ENCODE measurements around the gene GLI1.

Gene GLI1

GRCh38 chr12:57430931-57431566 is 28.5 kb upstream of the GLI1 start, which contains the start of gene R3HDM2:
TSS of gene R3HDM2 (minus strand) at chr12:57431043. CDS start at chr12:57310428, 120,615 bp downstream.
- H3K27ac Mint-ChIP-seq, result peak within 1 kb of the TSS; percentile 99
- DNase-seq, result peak; percentile 91
- H3K36me3 Mint-ChIP-seq (ENCODE audit: low read depth), result peaks cover 7% of the 10 kb centered on the region
- TF ChIP-seq CTCF (IDR thresholded peaks at IDR 0.05), result no peak
- H3K9me3 Mint-ChIP-seq, result no peaks in the 10 kb centered on the region
- peaks cover 4% of the 10 kb centered on the region for H3K27me3 Mint-ChIP-seq (ENCODE audit: low read depth, poor library complexity)
- peaks cover 63% of the 10 kb centered on the region for H3K4me1 Mint-ChIP-seq
- peak within 1 kb of the TSS; percentile 94 for H3K4me3 Mint-ChIP-seq

- H3K4me3 Mint-ChIP-seq, result peak overlapping the region; percentile 90
- TF ChIP-seq CTCF (IDR thresholded peaks at IDR 0.05), result no peak
- peaks cover 4% of the 10 kb centered on the region for H3K27me3 Mint-ChIP-seq (ENCODE audit: low read depth, poor library complexity)
- peaks cover 58% of the 10 kb centered on the region for H3K4me1 Mint-ChIP-seq
- peaks cover under 1% of the 10 kb centered on the region for H3K36me3 Mint-ChIP-seq (ENCODE audit: low read depth)
- H3K9me3 Mint-ChIP-seq, result no peaks in the 10 kb centered on the region
- no peak for DNase-seq
- H3K27ac Mint-ChIP-seq, result peak overlapping the region; percentile 98
These were observed 27.9 kb upstream of the GLI1 start for GRCh38 chr12:57431654-57432188.

- Mint-ChIP-seq H3K4me3 (no peak overlapping the region), H3K4me1 (peaks cover 47% of the 10 kb centered on the region), H3K27me3 (ENCODE audit: low read depth, poor library complexity) (peaks cover 4% of the 10 kb centered on the region), H3K36me3 (ENCODE audit: low read depth) (no peaks in the 10 kb centered on the region), H3K9me3 (no peaks in the 10 kb centered on the region), H3K27ac (no peak overlapping the region)
- DNase-seq, result no peak
- TF ChIP-seq CTCF (IDR thresholded peaks at IDR 0.05), result no peak
These were observed 26.2 kb upstream of the GLI1 start for GRCh38 chr12:57433370-57433769.

DNA sequence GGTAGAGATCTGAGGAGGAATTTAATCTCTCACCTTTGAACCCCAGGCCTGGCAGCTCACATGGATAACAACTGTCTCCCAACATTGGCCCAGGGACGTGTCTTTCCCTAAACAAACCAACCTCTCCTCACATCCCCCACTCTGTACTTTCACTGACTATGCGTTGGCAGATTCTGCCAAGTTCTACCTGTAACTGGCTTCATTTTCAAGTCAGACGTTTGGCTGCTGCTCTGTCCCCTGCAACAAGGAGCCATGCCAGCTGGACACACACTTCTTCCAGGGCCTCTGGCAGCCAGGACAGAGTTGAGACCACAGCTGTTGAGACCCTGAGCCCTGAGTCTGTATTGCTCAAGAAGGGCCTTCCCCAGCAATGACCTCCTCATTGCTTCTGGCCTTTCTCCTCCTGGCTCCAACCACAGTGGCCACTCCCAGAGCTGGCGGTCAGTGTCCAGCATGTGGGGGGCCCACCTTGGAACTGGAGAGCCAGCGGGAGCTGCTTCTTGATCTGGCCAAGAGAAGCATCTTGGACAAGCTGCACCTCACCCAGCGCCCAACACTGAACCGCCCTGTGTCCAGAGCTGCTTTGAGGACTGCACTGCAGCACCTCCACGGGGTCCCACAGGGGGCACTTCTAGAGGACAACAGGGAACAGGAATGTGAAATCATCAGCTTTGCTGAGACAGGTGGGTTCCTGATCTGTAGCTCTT is 24.9 kb upstream of the GLI1 start, which contains the start of gene INHBC:
Gene INHBC, plus strand, starts transcription at position 268 of the 707 bp plus-strand sequence. Its CDS starts 103 bp downstream, at position 371.
- DNase-seq, result no peak
- no peak for TF ChIP-seq CTCF (IDR thresholded peaks at IDR 0.05)
- Mint-ChIP-seq H3K4me3 (no peak within 1 kb of the TSS), H3K4me1 (peaks cover 37% of the 10 kb centered on the region), H3K27ac (peak within 1 kb of the TSS; percentile 93), H3K36me3 (ENCODE audit: low read depth) (no peaks in the 10 kb centered on the region), H3K27me3 (ENCODE audit: low read depth, poor library complexity) (peaks cover 4% of the 10 kb centered on the region), H3K9me3 (no peaks in the 10 kb centered on the region)

DNA sequence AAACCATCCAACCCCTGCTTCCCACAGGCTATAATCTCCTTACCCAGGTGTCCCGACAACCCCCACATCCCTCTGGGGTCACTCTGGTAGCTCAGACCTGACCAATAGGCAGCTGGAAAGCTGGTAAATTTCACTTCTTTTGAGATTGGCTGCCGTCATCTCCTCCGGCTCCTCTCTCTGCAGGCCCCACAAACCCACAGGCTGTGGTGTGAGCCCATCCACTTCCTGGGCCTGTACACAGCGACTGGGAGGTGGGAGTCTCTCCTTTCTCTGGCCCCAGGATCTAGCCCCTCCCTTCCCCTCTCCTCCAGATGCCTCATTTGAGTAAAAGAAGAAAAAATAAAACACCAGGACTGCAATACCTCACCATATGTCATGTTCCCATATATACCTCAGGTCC is 24.3 kb upstream of the GLI1 start:
- H3K36me3 Mint-ChIP-seq (ENCODE audit: low read depth), result no peaks in the 10 kb centered on the region
- DNase-seq, result no peak
- H3K9me3 Mint-ChIP-seq, result no peaks in the 10 kb centered on the region
- peaks cover 31% of the 10 kb centered on the region for H3K4me1 Mint-ChIP-seq
- TF ChIP-seq CTCF (IDR thresholded peaks at IDR 0.05), result no peak
- H3K27me3 Mint-ChIP-seq (ENCODE audit: low read depth, poor library complexity), result peaks cover 4% of the 10 kb centered on the region
- peak overlapping the region; percentile 93 for H3K27ac Mint-ChIP-seq
- H3K4me3 Mint-ChIP-seq, result no peak overlapping the region
